Neural progenitor cell (in vitro differentiated cells): Measurements from ENCODE around the gene PFN1. TPM values are rescaled to one million over a fixed set of nuclear protein-coding genes. Genes with fewer than 3 reads are reported as not detected.
"Not testable (repeated sequence)": the region's sequence is repeated elsewhere in the genome, so short reads cannot be mapped to it uniquely, and the experiment has no call there.

Experiments used
- DNase-seq: peaks from one replicate; pipeline ENCODE4 v3.0.0-alpha.2; 2016; ENCODE audit warnings: low spot score
- H2AFZ ChIP-seq: fragments of 200-600 bp; sonication (generic); replicated peaks from 2 replicates; pipeline ENCODE4 v1.6.1; 2016; ENCODE audit warnings: antibody characterized with exemption
- H3F3A ChIP-seq: fragments of 200-600 bp; sonication (generic); 2 replicates; pipeline ENCODE4 v1.6.1; 2016; ENCODE audit warnings: antibody characterized with exemption, low read depth
- H3K27ac ChIP-seq: fragments of 200-600 bp; sonication (generic); 2 replicates; pipeline ENCODE4 v1.5.1; 2016; ENCODE audit warnings: mild to moderate bottlenecking
- H3K27me3 ChIP-seq: fragments of 200-600 bp; sonication (generic); 2 replicates; pipeline ENCODE4 v1.6.1; 2016; ENCODE audit warnings: mild to moderate bottlenecking, moderate library complexity
- H3K36me3 ChIP-seq: fragments of 200-600 bp; sonication (generic); 2 replicates; pipeline ENCODE4 v1.5.1; 2016
- H3K4me1 ChIP-seq: fragments of 200-600 bp; sonication (generic); 2 replicates; pipeline ENCODE4 v1.6.1; 2016; ENCODE audit warnings: mixed run types
- H3K4me2 ChIP-seq: fragments of 200-600 bp; sonication (generic); 2 replicates; pipeline ENCODE4 v1.6.1; 2016
- H3K4me3 ChIP-seq: fragments of 200-600 bp; sonication (generic); 2 replicates; pipeline ENCODE4 v1.5.1; 2016
- H3K79me2 ChIP-seq: fragments of 200-600 bp; sonication (generic); 2 replicates; pipeline ENCODE4 v1.6.1; 2016; ENCODE audit warnings: low read depth
- H3K9ac ChIP-seq: fragments of 200-600 bp; sonication (generic); 2 replicates; pipeline ENCODE4 v1.6.1; 2016
- H3K9me3 ChIP-seq: fragments of 200-600 bp; sonication (generic); 2 replicates; pipeline ENCODE4 v1.5.1; 2016; ENCODE audit warnings: low read depth
- H4K20me1 ChIP-seq: fragments of 200-600 bp; sonication (generic); 2 replicates; pipeline ENCODE4 v1.6.1; 2016; ENCODE audit warnings: low read depth
- H3K27ac Mint-ChIP-seq: 3 replicates; pipeline ENCODE4 v1.8.0; 2021; ENCODE audit warnings: mixed read lengths
- H3K27me3 Mint-ChIP-seq: 2 replicates; pipeline ENCODE4 v1.8.0; 2022; ENCODE audit warnings: low read depth, mild to moderate bottlenecking, inconsistent platforms, moderate library complexity, mixed read lengths; ENCODE audit not compliant: insufficient read depth
- H3K36me3 Mint-ChIP-seq: 3 replicates; pipeline ENCODE4 v1.8.0; 2021; ENCODE audit warnings: mixed read lengths
- H3K4me1 Mint-ChIP-seq: 3 replicates; pipeline ENCODE4 v1.8.0; 2021; ENCODE audit warnings: mixed read lengths
- H3K4me3 Mint-ChIP-seq: 3 replicates; pipeline ENCODE4 v1.8.0; 2021; ENCODE audit warnings: mild to moderate bottlenecking, moderate library complexity, mixed read lengths
- H3K9me3 Mint-ChIP-seq: 3 replicates; pipeline ENCODE4 v1.8.0; 2020; ENCODE audit warnings: mixed read lengths
- CTCF ChIP-seq: fragments of 200-600 bp; sonication (generic); IDR thresholded peaks from 2 replicates; pipeline ENCODE4 v1.5.1; 2017; ENCODE audit warnings: antibody characterized with exemption, mild to moderate bottlenecking
- EZH2 ChIP-seq: fragments of 200-600 bp; sonication (generic); IDR thresholded peaks from 2 replicates; pipeline ENCODE4 v1.6.1; 2017; ENCODE audit warnings: antibody characterized with exemption, mild to moderate bottlenecking, moderate library complexity
- EZH2phosphoT487 ChIP-seq: fragments of 200-600 bp; sonication (generic); IDR thresholded peaks from 2 replicates; pipeline ENCODE4 v1.6.1; 2017; ENCODE audit warnings: antibody characterized with exemption
- total RNA-seq: library from RNA; depleted of rRNA; stranded (reverse); fragments of >200 nt; gene quantifications from 2 replicates; pipeline ENCODE4 v1.2.3, GENCODE V29; 2015; ENCODE audit warnings: low replicate concordance

PFN1 gene
- total RNA-seq, 1 donor from 2014 or later = 203 TPM

DNA sequence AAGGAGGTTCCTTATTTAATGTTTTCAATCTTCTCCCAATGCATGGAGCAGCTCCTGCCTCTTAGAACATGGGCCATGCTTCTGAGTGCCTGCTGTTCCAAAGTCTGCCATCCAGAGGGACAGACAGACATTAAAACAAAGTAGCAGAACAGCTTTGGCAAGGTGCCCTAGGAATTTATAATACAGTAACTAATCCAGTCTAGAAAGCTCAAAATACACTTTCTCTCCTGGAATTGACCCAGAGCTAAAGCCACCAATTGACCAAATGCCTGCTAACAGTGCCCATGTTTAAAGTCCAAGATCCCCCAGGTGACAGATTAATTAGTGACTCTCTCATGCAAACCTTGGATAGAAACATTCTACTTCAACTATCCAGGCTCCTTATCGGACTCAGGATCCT lies 34.3 kb downstream of the PFN1 start:
- Histone ChIP-seq H3K27me3 (no peaks in the 10 kb centered on the region), H4K20me1 (no peaks in the 10 kb centered on the region), H3F3A (peaks cover 8% of the 10 kb centered on the region), H3K9me3 (no peaks in the 10 kb centered on the region), H3K27ac (no peak overlapping the region), H3K36me3 (no peaks in the 10 kb centered on the region), H3K79me2 (no peaks in the 10 kb centered on the region), H2AFZ (no peak overlapping the region), H3K4me3 (no peak overlapping the region), H3K4me2 (no peak overlapping the region), H3K4me1 (no peaks in the 10 kb centered on the region), H3K9ac (no peak overlapping the region)
- H3K4me1 Mint-ChIP-seq = peaks cover 8% of the 10 kb centered on the region
- peaks cover 3% of the 10 kb centered on the region for H3K27me3 Mint-ChIP-seq
- H3K4me3 Mint-ChIP-seq = no peak overlapping the region
- no peak for DNase-seq
- no peak for TF ChIP-seq CTCF
- TF ChIP-seq EZH2 = no peak
- no peak for TF ChIP-seq EZH2phosphoT487
- no peaks in the 10 kb centered on the region for H3K9me3 Mint-ChIP-seq
- H3K36me3 Mint-ChIP-seq = no peaks in the 10 kb centered on the region
- H3K27ac Mint-ChIP-seq = no peak overlapping the region

DNA sequence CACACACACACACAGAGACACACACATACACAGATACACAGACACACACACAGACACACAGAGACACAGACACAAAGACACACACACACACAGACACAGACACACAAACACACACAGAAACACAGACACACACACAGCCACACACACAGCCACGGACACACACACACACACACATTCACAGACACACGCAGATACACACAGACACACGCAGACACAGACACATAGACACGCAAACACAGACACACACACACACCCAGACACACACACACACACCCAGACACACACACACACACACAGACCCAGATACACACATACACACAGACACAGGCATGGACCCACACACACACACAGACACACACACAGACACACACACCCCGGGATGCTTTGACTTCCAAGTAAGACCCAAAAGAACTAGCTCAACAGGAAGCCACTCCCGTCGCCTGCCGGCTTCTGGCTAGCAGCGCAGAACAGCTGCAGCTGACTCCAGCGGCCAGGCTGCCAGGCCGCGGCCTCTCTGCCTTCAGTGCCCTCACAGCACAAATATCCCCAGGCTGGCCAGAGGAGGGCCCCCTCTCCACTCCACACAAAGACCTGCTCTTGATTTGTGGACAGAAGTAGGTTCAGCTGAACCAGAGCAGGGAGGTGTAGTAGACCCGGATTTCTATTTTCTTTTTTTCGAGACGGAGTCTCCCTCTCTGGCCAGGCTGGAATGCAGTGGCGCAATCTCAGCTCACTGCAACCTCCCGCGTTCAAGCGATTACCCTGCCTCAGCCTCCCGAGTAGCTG lies 39.4 kb downstream of the PFN1 start:
- Mint-ChIP-seq H3K36me3 (no peaks in the 10 kb centered on the region), H3K27ac (no peak overlapping the region), H3K4me3 (no peak overlapping the region), H3K4me1 (peaks cover 12% of the 10 kb centered on the region), H3K27me3 (peaks cover 7% of the 10 kb centered on the region), H3K9me3 (no peaks in the 10 kb centered on the region)
- H3K27me3 ChIP-seq = peaks cover 20% of the 10 kb centered on the region
- H4K20me1 ChIP-seq = no peaks in the 10 kb centered on the region
- no peak overlapping the region for H3K4me3 ChIP-seq
- no peaks in the 10 kb centered on the region for H3K79me2 ChIP-seq
- no peak overlapping the region for H3K4me2 ChIP-seq
- peak overlapping the region; percentile 65 for H2AFZ ChIP-seq
- H3F3A ChIP-seq = peaks cover 15% of the 10 kb centered on the region
- TF ChIP-seq CTCF (peak; percentile 83), EZH2phosphoT487 (no peak), EZH2 (peak; percentile 26)
- H3K4me1 ChIP-seq = peaks cover 6% of the 10 kb centered on the region
- peak; percentile 93 for DNase-seq
- H3K9me3 ChIP-seq = no peaks in the 10 kb centered on the region
- H3K9ac ChIP-seq = no peak overlapping the region
- no peak overlapping the region for H3K27ac ChIP-seq
- no peaks in the 10 kb centered on the region for H3K36me3 ChIP-seq

DNA sequence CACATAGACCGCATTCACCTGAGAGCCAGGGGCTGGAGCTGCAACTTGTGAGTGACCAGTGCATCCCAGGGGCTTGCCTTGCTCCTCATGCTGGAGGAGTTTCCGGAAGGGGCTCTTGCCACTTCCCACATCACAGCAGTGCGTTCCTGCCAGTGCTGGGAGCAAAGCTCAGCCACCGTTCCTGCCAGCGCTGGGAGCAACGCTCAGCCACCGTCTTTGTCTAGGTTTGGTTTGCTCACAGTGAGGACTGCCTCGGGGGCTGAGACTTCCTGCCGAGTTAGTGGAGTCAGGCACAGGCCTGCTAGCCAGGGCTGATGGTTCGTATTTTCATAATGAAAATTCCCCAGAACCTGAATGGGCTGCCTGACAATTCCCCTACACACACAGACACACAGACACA lies 40.0 kb downstream of the PFN1 start:
- H3K4me3 Mint-ChIP-seq = no peak overlapping the region
- peak overlapping the region; percentile 66 for H2AFZ ChIP-seq
- H3K27ac Mint-ChIP-seq = no peak overlapping the region
- no peaks in the 10 kb centered on the region for H3K9me3 Mint-ChIP-seq
- TF ChIP-seq CTCF (no peak), EZH2 (no peak)
- H3K4me2 ChIP-seq = no peak overlapping the region
- H3K79me2 ChIP-seq = no peaks in the 10 kb centered on the region
- H3K9ac ChIP-seq = no peak overlapping the region
- peaks cover 20% of the 10 kb centered on the region for H3K27me3 ChIP-seq
- H3K9me3 ChIP-seq = no peaks in the 10 kb centered on the region
- H3K27ac ChIP-seq = no peak overlapping the region
- H3K4me1 Mint-ChIP-seq = peaks cover 16% of the 10 kb centered on the region
- H3K27me3 Mint-ChIP-seq = peaks cover 7% of the 10 kb centered on the region
- no peak overlapping the region for H3K4me3 ChIP-seq
- no peaks in the 10 kb centered on the region for H3K36me3 ChIP-seq
- peaks cover 15% of the 10 kb centered on the region for H3F3A ChIP-seq
- H4K20me1 ChIP-seq = no peaks in the 10 kb centered on the region
- DNase-seq = peak; percentile 46
- H3K36me3 Mint-ChIP-seq = no peaks in the 10 kb centered on the region
- peaks cover 6% of the 10 kb centered on the region for H3K4me1 ChIP-seq

DNA sequence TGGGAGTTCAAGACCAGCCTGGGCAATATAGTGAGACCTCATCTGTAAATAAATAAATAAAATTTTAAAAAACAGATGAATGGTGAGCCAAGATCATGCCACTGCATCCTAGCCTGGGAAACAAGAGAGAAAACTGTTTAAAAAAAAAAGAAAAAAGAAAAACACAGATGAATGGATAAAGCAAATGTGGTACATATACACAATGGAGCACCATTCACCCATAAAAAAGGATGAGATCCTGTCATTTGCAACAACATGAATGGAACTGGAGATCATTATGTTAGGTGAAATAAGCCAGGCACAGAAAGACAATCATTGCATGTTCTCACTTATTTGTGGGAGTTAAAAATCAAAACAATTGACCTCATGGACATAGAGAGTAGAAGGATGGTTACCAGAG lies 41.7 kb downstream of the PFN1 start:
- Mint-ChIP-seq H3K4me1 (peaks cover 17% of the 10 kb centered on the region), H3K27ac (peak overlapping the region; percentile 6), H3K4me3 (peak overlapping the region; percentile 14)
- not testable (repeated sequence) for H3K79me2 ChIP-seq, H4K20me1 ChIP-seq, H3K4me3 ChIP-seq, H3K9ac ChIP-seq, H3K27me3 Mint-ChIP-seq, H3K27ac ChIP-seq, H3K36me3 ChIP-seq, H3K4me2 ChIP-seq, H3K9me3 ChIP-seq, DNase-seq, H2AFZ ChIP-seq, H3K9me3 Mint-ChIP-seq, H3K4me1 ChIP-seq, H3K36me3 Mint-ChIP-seq
- H3K27me3 ChIP-seq = peaks cover 20% of the 10 kb centered on the region
- H3F3A ChIP-seq = peaks cover 15% of the 10 kb centered on the region
